Heart left ventricle (tissue), 13 donors: Measurements from ENCODE around the gene LSS.

ENCODE experiments used
- CTCF ChIP-seq, 12 donors: fragments of 200-600 bp; sonication (generic) in 4 of 12; IDR thresholded peaks; one replicate each; pipeline versions ENCODE4 v1.5.0 to v1.8.0; 2018 to 2022; ENCODE audit warnings: antibody characterized with exemption in 12 of 12, mild to moderate bottlenecking in 5 of 12
- POLR2A ChIP-seq, 2 donors: fragments of 450-650 bp; IDR thresholded peaks; one replicate each; pipeline ENCODE4 v1.6.1; 2017; ENCODE audit warnings: antibody characterized with exemption in 2 of 2, mild to moderate bottlenecking in 2 of 2, moderate library complexity in 2 of 2
- donor health status: ischemic (EF 13 %, LVEDD 7.1; RV severe dilation, severe dysfunction).
- donor health status: DM: no; HTN: yes; CAD: no.
- donor health status: DM: no; HTN: no; CAD: no.
- donor health status: ischemic (EF 25% LVEDD 6.9; RV normal size, moderate dysfunction).
- donor health status: ischemic (EF 25% LVEDD 5.7; RV mildly dilated, moderate dysfunction).
- donor health status: ischemic (EF 35%, LVEDD 5.7; RV mildly dilated, moderate dysfunction).
- donor health status: nonischemic (EF 11% LVEDD 7.7; RV severe dilation, severe dysfunction).
- donor health status: DM: yes; HTN: yes; CAD: no.
- donor health status: PGD.
- donor health status: ischemic (EF 29% LVEDD 5.4; RV normal size, mild dysfunction).
- donor health status: nonischemic (EF 23%, LVEDD 6.1; RV moderate dilation, normal function).

- no peak for TF ChIP-seq CTCF (IDR thresholded peaks at IDR 0.05)
- TF ChIP-seq POLR2A (IDR thresholded peaks at IDR 0.05), result no peak
Observed at GRCh38 chr21:46254208-46254975, 25.8 kb upstream of the LSS start.
